Activated naive CD8-positive, alpha-beta T cell treated with anti-CD3 and anti-CD28 coated beads for 36 hours (primary cell): ENCODE measurements around the gene SIGMAR1. TPM values are rescaled to one million over a fixed set of nuclear protein-coding genes. Genes with fewer than 3 reads are reported as not detected.

Experiments
- DNase-seq: peaks from one replicate; pipeline ENCODE4 v3.0.0; 2021
- H3K27ac Mint-ChIP-seq: one replicate; pipeline ENCODE4 v1.8.0; 2022; ENCODE audit warnings: mild to moderate bottlenecking, moderate library complexity, mixed read lengths
- H3K27me3 Mint-ChIP-seq: one replicate; pipeline ENCODE4 v1.8.0; 2022; ENCODE audit warnings: mild to moderate bottlenecking, mixed read lengths
- H3K36me3 Mint-ChIP-seq: one replicate; pipeline ENCODE4 v1.8.0; 2021; ENCODE audit warnings: mild to moderate bottlenecking, mixed read lengths
- H3K4me1 Mint-ChIP-seq: one replicate; pipeline ENCODE4 v1.8.0; 2021; ENCODE audit warnings: mixed read lengths
- H3K4me3 Mint-ChIP-seq: one replicate; pipeline ENCODE4 v1.8.0; 2022; ENCODE audit warnings: mild to moderate bottlenecking, moderate library complexity, mixed read lengths
- H3K9me3 Mint-ChIP-seq: one replicate; pipeline ENCODE4 v1.8.0; 2022; ENCODE audit warnings: mixed read lengths
- total RNA-seq, 2 experiments: library from RNA; stranded (reverse); gene quantifications; one replicate each; pipeline ENCODE4 v1.2.3, GENCODE V29; 2021

SIGMAR1 gene
- total RNA-seq, 2 experiments from 2014 or later: 111 to 113 TPM

- Mint-ChIP-seq H3K27me3 (no peaks in the 10 kb centered on the region), H3K36me3 (peaks cover 10% of the 10 kb centered on the region), H3K9me3 (no peaks in the 10 kb centered on the region), H3K4me3 (no peak overlapping the region), H3K27ac (no peak overlapping the region), H3K4me1 (peaks cover 8% of the 10 kb centered on the region)
- DNase-seq: no peak
These were observed 31.4 kb downstream of the SIGMAR1 start for GRCh38 chr9:34606190-34606589.

GRCh38 chr9:34603610-34604231, 33.9 kb downstream of the SIGMAR1 start:
- peak; percentile 73 for DNase-seq
- Mint-ChIP-seq H3K27me3 (no peaks in the 10 kb centered on the region), H3K9me3 (no peaks in the 10 kb centered on the region)

GRCh38 chr9:34601937-34602573, 35.5 kb downstream of the SIGMAR1 start:
- Mint-ChIP-seq H3K9me3 (no peaks in the 10 kb centered on the region), H3K36me3 (no peaks in the 10 kb centered on the region), H3K27ac (no peak overlapping the region), H3K4me1 (no peaks in the 10 kb centered on the region), H3K4me3 (no peak overlapping the region), H3K27me3 (peaks cover 6% of the 10 kb centered on the region)
- no peak for DNase-seq

More at GRCh38 chr9:34603610-34604231, 33.9 kb downstream of the SIGMAR1 start:
- H3K36me3 Mint-ChIP-seq: no peaks in the 10 kb centered on the region
- H3K27ac Mint-ChIP-seq: no peak overlapping the region
- H3K4me3 Mint-ChIP-seq: no peak overlapping the region
- no peaks in the 10 kb centered on the region for H3K4me1 Mint-ChIP-seq

GRCh38 chr9:34600908-34601307, 36.7 kb downstream of the SIGMAR1 start:
- Mint-ChIP-seq H3K27ac (no peak overlapping the region), H3K9me3 (no peaks in the 10 kb centered on the region), H3K4me1 (no peaks in the 10 kb centered on the region), H3K36me3 (no peaks in the 10 kb centered on the region), H3K27me3 (peaks cover 18% of the 10 kb centered on the region), H3K4me3 (no peak overlapping the region)
- DNase-seq: no peak

GRCh38 chr9:34599546-34599945, 38.0 kb downstream of the SIGMAR1 start:
- no peak overlapping the region for H3K4me3 Mint-ChIP-seq
- H3K27ac Mint-ChIP-seq: no peak overlapping the region
- H3K27me3 Mint-ChIP-seq: peaks cover 23% of the 10 kb centered on the region

GRCh38 chr9:34594177-34594576, 43.4 kb downstream of the SIGMAR1 start:
- Mint-ChIP-seq H3K27me3 (peaks cover 64% of the 10 kb centered on the region), H3K9me3 (no peaks in the 10 kb centered on the region), H3K36me3 (no peaks in the 10 kb centered on the region), H3K4me1 (peaks cover 6% of the 10 kb centered on the region), H3K27ac (no peak overlapping the region), H3K4me3 (no peak overlapping the region)
- no peak for DNase-seq

More at GRCh38 chr9:34599546-34599945, 38.0 kb downstream of the SIGMAR1 start:
- no peak for DNase-seq
- Mint-ChIP-seq H3K36me3 (no peaks in the 10 kb centered on the region), H3K9me3 (no peaks in the 10 kb centered on the region), H3K4me1 (no peaks in the 10 kb centered on the region)

- H3K27ac Mint-ChIP-seq: no peak overlapping the region
- peaks cover 9% of the 10 kb centered on the region for H3K4me1 Mint-ChIP-seq
- H3K36me3 Mint-ChIP-seq: no peaks in the 10 kb centered on the region
- peaks cover 75% of the 10 kb centered on the region for H3K27me3 Mint-ChIP-seq
- H3K4me3 Mint-ChIP-seq: no peak overlapping the region
- no peak for DNase-seq
- no peaks in the 10 kb centered on the region for H3K9me3 Mint-ChIP-seq
These were observed 44.5 kb downstream of the SIGMAR1 start for GRCh38 chr9:34592895-34593601.

- no peak overlapping the region for H3K4me3 Mint-ChIP-seq
- no peak for DNase-seq
- peaks cover 78% of the 10 kb centered on the region for H3K27me3 Mint-ChIP-seq
- H3K9me3 Mint-ChIP-seq: no peaks in the 10 kb centered on the region
- H3K36me3 Mint-ChIP-seq: no peaks in the 10 kb centered on the region
- H3K4me1 Mint-ChIP-seq: peaks cover 9% of the 10 kb centered on the region
- H3K27ac Mint-ChIP-seq: no peak overlapping the region
These were observed 45.4 kb downstream of the SIGMAR1 start for GRCh38 chr9:34591917-34592866.

GRCh38 chr9:34591248-34591916, 46.2 kb downstream of the SIGMAR1 start:
- DNase-seq: peak; percentile 80
- Mint-ChIP-seq H3K4me3 (peak overlapping the region; percentile 55), H3K4me1 (peaks cover 9% of the 10 kb centered on the region), H3K27me3 (peaks cover 78% of the 10 kb centered on the region), H3K36me3 (no peaks in the 10 kb centered on the region), H3K27ac (no peak overlapping the region), H3K9me3 (no peaks in the 10 kb centered on the region)

- DNase-seq: peak; percentile 18
- no peak overlapping the region for H3K27ac Mint-ChIP-seq
- H3K27me3 Mint-ChIP-seq: peaks cover 81% of the 10 kb centered on the region
- H3K36me3 Mint-ChIP-seq: no peaks in the 10 kb centered on the region
- H3K4me3 Mint-ChIP-seq: peak overlapping the region; percentile 73
- peaks cover 9% of the 10 kb centered on the region for H3K4me1 Mint-ChIP-seq
- no peaks in the 10 kb centered on the region for H3K9me3 Mint-ChIP-seq
These were observed 47.0 kb downstream of the SIGMAR1 start for GRCh38 chr9:34590381-34591247.

- Mint-ChIP-seq H3K27ac (no peak within 1 kb of the TSS), H3K4me1 (peaks cover 9% of the 10 kb centered on the region), H3K27me3 (peaks cover 81% of the 10 kb centered on the region), H3K36me3 (no peaks in the 10 kb centered on the region), H3K9me3 (no peaks in the 10 kb centered on the region), H3K4me3 (peak within 1 kb of the TSS; percentile 73)
- DNase-seq: peak; percentile 40
These were observed 47.8 kb downstream of the SIGMAR1 start, which contains the start of gene CNTFR for GRCh38 chr9:34589636-34590380. CNTFR (minus strand) TSS chr9:34589724; CDS start chr9:34568981, 20,743 bp downstream.

GRCh38 chr9:34588671-34589635, 48.6 kb downstream of the SIGMAR1 start:
- DNase-seq: no peak
- Mint-ChIP-seq H3K27ac (no peak overlapping the region), H3K36me3 (no peaks in the 10 kb centered on the region), H3K4me1 (peaks cover 9% of the 10 kb centered on the region), H3K27me3 (peaks cover 83% of the 10 kb centered on the region), H3K4me3 (peak overlapping the region; percentile 44), H3K9me3 (no peaks in the 10 kb centered on the region)
